MCF 10A (cell line): ENCODE results near the gene LRP11. TPM values are rescaled to one million over a fixed set of nuclear protein-coding genes. Genes with fewer than 3 reads are reported as not detected.

Source experiments
- BruUV-seq: library from RNA; stranded (reverse); fragments of 400-500 nt; replicated peaks from 2 replicates; lab custom pipeline; 2021; lab: Mats Ljungman, UMichigan
- CTCF ChIA-PET: fragments of 300-600 bp; sonication (Branson Sonifier 250); formaldehyde crosslinking; extraction: SDS; loops from one replicate; lab custom pipeline; 2021; ENCODE audit warnings: antibody characterized with exemption, inconsistent platforms; lab: Yijun Ruan, JAX
- POLR2A ChIA-PET: fragments of 300-600, 350-650 bp; sonication (Branson Sonifier 250); formaldehyde crosslinking; extraction: SDS; loops from one replicate; lab custom pipeline; 2020; ENCODE audit warnings: antibody characterized with exemption, inconsistent platforms; lab: Yijun Ruan, JAX
- DNase-seq: peaks from one replicate; pipeline ENCODE4 v3.0.0-alpha.2; 2018; ENCODE audit not compliant: unreplicated experiment
- H3K27ac Mint-ChIP-seq: one replicate; pipeline ENCODE4 v1.8.0; 2022; ENCODE audit warnings: mild to moderate bottlenecking, low read depth, mixed read lengths; ENCODE audit not compliant: unreplicated experiment
- H3K27me3 Mint-ChIP-seq: one replicate; pipeline ENCODE4 v1.8.0; 2022; ENCODE audit warnings: mixed read lengths; ENCODE audit not compliant: insufficient read depth, unreplicated experiment
- H3K36me3 Mint-ChIP-seq: one replicate; pipeline ENCODE4 v1.8.0; 2022; ENCODE audit warnings: mild to moderate bottlenecking, moderate library complexity, mixed read lengths; ENCODE audit not compliant: insufficient read depth, unreplicated experiment
- H3K4me1 Mint-ChIP-seq: one replicate; pipeline ENCODE4 v1.8.0; 2022; ENCODE audit warnings: mixed read lengths; ENCODE audit not compliant: insufficient read depth, unreplicated experiment
- H3K4me3 Mint-ChIP-seq: one replicate; pipeline ENCODE4 v1.8.0; 2022; ENCODE audit warnings: mild to moderate bottlenecking, moderate library complexity, mixed read lengths; ENCODE audit not compliant: unreplicated experiment
- H3K9me3 Mint-ChIP-seq: one replicate; pipeline ENCODE4 v1.8.0; 2022; ENCODE audit warnings: mixed read lengths; ENCODE audit not compliant: unreplicated experiment
- intact Hi-C: fragments of 100-400 bp; cut with micrococcal nuclease; formaldehyde crosslinking; loops from 2 replicates; pipeline ENCODE4 v1.14.1; 2022
- total RNA-seq: library from RNA; stranded (reverse); gene quantifications from 2 replicates; pipeline ENCODE4 v1.2.3, GENCODE V29; 2022
- TF ChIP-seq, protein P1 (sequence below): fragments of 200-600 bp; IDR thresholded peaks from one replicate; pipeline ENCODE4 v1.8.0; 2022; ENCODE audit warnings: antibody characterized with exemption, mild to moderate bottlenecking; ENCODE audit not compliant: unreplicated experiment

LRP11 gene
- total RNA-seq, 1 experiment from 2014 or later = 46.1 TPM

DNA sequence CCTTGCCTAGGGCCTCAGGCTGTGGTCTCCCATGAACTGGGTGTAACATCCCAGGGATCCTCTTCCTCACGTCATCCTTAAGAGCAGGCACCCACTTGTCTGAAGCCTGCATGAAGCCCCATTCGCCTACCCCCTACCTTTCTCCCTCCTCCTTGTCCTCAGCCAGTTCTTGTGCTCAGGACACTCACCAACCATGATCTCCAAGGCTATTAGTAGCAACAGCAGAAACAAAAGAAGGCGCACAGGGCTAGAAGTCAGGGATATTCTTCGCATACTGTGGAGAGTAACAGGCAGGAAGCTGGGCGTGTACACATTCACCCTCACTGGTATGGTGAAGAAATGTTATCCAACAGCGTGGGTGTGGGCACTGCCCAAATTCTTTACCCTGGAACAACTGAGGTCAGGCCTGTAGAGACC is 26.5 kb upstream of the LRP11 start:
- Mint-ChIP-seq H3K36me3 (peaks cover 5% of the 10 kb centered on the region), H3K9me3 (no peaks in the 10 kb centered on the region), H3K4me1 (peaks cover 57% of the 10 kb centered on the region), H3K4me3 (peak overlapping the region; percentile 62), H3K27ac (peak overlapping the region; percentile 69), H3K27me3 (no peaks in the 10 kb centered on the region)
- intact Hi-C loops = loop anchor here (2.0 kb wide), 2 partner anchors 28 to 50 kb away; no protein-coding TSS in a partner anchor
- DNase-seq = peak; percentile 79
- BruUV-seq = no TSS peak
- ChIA-PET POLR2A (interaction anchor here (0.6 to 11.7 kb wide), 11 partner anchors 9 to 709 kb away, joined by 3 to 104 read pairs (median 4); partner anchors contain the start of genes LRP11 and RAET1G), CTCF (interaction anchor here (1.3 to 1.4 kb wide), 2 partner anchors 8 to 51 kb away, joined by 4 to 5 read pairs; no protein-coding TSS in a partner anchor)
- TF ChIP-seq, protein P1, sequence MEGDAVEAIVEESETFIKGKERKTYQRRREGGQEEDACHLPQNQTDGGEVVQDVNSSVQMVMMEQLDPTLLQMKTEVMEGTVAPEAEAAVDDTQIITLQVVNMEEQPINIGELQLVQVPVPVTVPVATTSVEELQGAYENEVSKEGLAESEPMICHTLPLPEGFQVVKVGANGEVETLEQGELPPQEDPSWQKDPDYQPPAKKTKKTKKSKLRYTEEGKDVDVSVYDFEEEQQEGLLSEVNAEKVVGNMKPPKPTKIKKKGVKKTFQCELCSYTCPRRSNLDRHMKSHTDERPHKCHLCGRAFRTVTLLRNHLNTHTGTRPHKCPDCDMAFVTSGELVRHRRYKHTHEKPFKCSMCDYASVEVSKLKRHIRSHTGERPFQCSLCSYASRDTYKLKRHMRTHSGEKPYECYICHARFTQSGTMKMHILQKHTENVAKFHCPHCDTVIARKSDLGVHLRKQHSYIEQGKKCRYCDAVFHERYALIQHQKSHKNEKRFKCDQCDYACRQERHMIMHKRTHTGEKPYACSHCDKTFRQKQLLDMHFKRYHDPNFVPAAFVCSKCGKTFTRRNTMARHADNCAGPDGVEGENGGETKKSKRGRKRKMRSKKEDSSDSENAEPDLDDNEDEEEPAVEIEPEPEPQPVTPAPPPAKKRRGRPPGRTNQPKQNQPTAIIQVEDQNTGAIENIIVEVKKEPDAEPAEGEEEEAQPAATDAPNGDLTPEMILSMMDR = no peak

DNA sequence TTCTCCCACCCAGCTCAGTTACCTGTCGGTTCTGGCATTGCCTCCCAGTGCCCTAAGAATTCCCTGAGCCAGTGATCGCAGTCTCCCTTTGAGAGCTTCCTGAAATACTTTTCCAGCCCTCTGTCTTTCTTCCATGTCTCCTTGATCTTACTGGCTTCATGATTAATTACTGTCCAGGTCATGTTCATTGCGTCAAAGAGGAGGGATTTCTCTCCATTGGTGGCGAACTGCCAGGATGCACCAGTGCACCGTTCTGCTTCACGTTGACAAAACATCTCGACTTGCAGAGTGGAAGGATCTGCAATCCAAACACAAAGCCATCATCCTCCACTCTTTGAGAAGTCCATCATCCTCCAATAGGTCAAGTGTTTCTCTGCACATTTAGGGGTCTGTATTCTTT is 25.2 kb upstream of the LRP11 start:
- peaks cover 46% of the 10 kb centered on the region for H3K4me1 Mint-ChIP-seq
- ChIA-PET POLR2A (interaction anchor here (0.5 to 11.7 kb wide), 17 partner anchors 7 to 495 kb away, joined by 3 to 104 read pairs (median 5); partner anchors contain the start of genes LATS1 and PCMT1), CTCF (interaction anchor here (0.6 to 1.6 kb wide), 5 partner anchors 9 to 378 kb away, joined by 3 to 10 read pairs (median 4); partner anchors contain the start of gene RAET1E)
- no peaks in the 10 kb centered on the region for H3K27me3 Mint-ChIP-seq
- DNase-seq = peak; percentile 92
- intact Hi-C loops = no loop called here
- H3K4me3 Mint-ChIP-seq = peak overlapping the region; percentile 55
- TF ChIP-seq, protein P1 = no peak
- BruUV-seq = no TSS peak
- peaks cover 5% of the 10 kb centered on the region for H3K36me3 Mint-ChIP-seq
- peak overlapping the region; percentile 69 for H3K27ac Mint-ChIP-seq
- no peaks in the 10 kb centered on the region for H3K9me3 Mint-ChIP-seq

DNA sequence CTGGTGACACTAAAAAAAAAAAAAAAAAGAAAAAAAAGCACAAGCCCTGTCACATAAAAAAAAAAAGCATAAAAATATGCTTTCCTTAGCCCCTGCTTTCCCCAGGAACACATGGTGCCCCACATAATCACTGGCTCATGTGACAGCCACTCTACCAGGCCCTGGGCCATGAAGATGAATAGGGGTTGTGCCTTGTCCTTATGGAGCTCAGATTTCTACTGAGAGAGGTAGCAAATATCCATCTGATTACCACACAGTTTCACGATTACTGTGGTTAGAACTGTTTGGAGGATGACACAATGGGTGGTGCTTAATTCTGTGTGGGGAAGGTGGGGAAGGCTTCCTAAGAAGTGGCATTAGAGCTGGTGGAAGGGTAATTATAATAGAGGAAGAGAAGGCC is 24.5 kb upstream of the LRP11 start:
- CTCF ChIA-PET = interaction anchor here (0.6 to 1.6 kb wide), 7 partner anchors 10 to 362 kb away, joined by 3 to 10 read pairs (median 4); partner anchors contain the start of gene RAET1E
- intact Hi-C loops = loop anchor here (1.0 kb wide), 1 partner anchor 9 kb away; no protein-coding TSS in a partner anchor
- TF ChIP-seq, protein P1 = no peak
- POLR2A ChIA-PET = interaction anchor here (0.5 to 11.7 kb wide), 21 partner anchors 8 to 496 kb away, joined by 3 to 104 read pairs (median 5); partner anchors contain the start of genes LATS1, LRP11, PCMT1 and RAET1E
- peak; percentile 84 for DNase-seq
- Mint-ChIP-seq H3K4me1 (peaks cover 44% of the 10 kb centered on the region), H3K36me3 (peaks cover 5% of the 10 kb centered on the region), H3K9me3 (no peaks in the 10 kb centered on the region), H3K27ac (peak overlapping the region; percentile 69), H3K27me3 (no peaks in the 10 kb centered on the region), H3K4me3 (peak overlapping the region; percentile 55)
- no TSS peak for BruUV-seq

DNA sequence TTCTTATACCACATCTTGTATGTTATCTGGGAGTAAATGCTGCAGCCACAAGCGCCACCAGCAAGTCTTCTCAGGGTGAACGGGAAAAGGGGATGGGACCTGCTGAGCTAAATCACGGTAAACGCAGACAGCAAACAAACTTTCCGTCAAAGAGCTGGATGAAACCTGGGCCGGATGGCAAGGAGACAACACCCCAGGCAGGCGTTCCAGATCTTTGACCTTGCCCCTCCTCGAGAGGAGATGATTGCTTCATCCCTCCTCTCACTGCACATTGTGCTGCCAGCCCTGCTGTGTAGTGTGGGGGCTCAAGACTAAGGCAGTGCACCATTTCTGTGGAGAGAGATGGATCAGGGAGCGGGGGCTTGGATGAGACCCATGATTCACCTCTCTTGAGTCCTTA is 23.9 kb upstream of the LRP11 start:
- CTCF ChIA-PET = interaction anchor here (0.6 to 1.1 kb wide), 7 partner anchors 9 to 362 kb away, joined by 3 to 4 read pairs (median 3); no protein-coding TSS in a partner anchor
- H3K27me3 Mint-ChIP-seq = no peaks in the 10 kb centered on the region
- TSS peak; percentile 30 for BruUV-seq
- peaks cover 5% of the 10 kb centered on the region for H3K36me3 Mint-ChIP-seq
- H3K4me1 Mint-ChIP-seq = peaks cover 44% of the 10 kb centered on the region
- TF ChIP-seq, protein P1 = no peak
- POLR2A ChIA-PET = interaction anchor here (0.6 to 11.7 kb wide), 19 partner anchors 8 to 405 kb away, joined by 3 to 104 read pairs (median 6); partner anchors contain the start of genes LATS1, LRP11, NUP43 and PCMT1
- peak overlapping the region; percentile 55 for H3K4me3 Mint-ChIP-seq
- DNase-seq = peak; percentile 90
- no peaks in the 10 kb centered on the region for H3K9me3 Mint-ChIP-seq
- peak overlapping the region; percentile 69 for H3K27ac Mint-ChIP-seq
- intact Hi-C loops = loop anchor here (1.0 kb wide), 1 partner anchor 9 kb away; no protein-coding TSS in a partner anchor
